ENCODE results near the gene SFTA2.
"Not testable (repeated sequence)": the region's sequence is repeated elsewhere in the genome, so short reads cannot be mapped to it uniquely, and the experiment has no call there.

SFTA2 gene

DNA sequence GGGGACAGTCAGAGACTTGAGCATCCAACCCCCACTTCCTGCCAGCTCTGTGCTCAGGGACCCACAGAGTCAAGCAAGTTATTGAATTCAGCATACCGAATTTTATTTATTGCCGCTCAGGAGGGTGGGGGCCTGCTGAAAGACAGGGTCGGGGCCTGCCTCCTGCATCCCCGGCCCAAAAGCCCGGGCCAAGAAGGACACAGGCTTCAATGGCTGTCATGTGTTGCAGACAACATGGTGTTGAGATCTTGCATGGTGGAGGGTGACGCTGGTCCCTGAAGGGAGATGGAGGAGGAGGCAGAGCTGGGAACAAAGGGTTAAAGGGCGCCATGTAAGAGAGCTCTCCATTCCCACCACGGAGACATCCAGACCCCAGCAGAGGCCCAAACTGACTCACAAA lies 698 bp downstream of the SFTA2 start:
- Histone ChIP-seq H3K27me3 (ENCODE audit: insufficient read depth, poor library complexity, severe bottlenecking) (no peaks in the 10 kb centered on the region), H3K27ac (ENCODE audit: poor library complexity, severe bottlenecking) (no peak overlapping the region), H3K9me3 (ENCODE audit: severe bottlenecking) (peaks cover 6% of the 10 kb centered on the region), H3K4me3 (ENCODE audit: severe bottlenecking) (no peak overlapping the region), H3K36me3 (ENCODE audit: low read depth) (peaks cover 18% of the 10 kb centered on the region), H3K4me1 (ENCODE audit: insufficient read depth, poor library complexity, severe bottlenecking) (peaks cover 21% of the 10 kb centered on the region)
- DNase-seq (ENCODE audit: low spot score) = no peak
- no peak for ATAC-seq (ENCODE audit: low read depth)
- no peak for TF ChIP-seq CTCF (IDR thresholded peaks at IDR 0.05; ENCODE audit: poor library complexity, severe bottlenecking)

DNA sequence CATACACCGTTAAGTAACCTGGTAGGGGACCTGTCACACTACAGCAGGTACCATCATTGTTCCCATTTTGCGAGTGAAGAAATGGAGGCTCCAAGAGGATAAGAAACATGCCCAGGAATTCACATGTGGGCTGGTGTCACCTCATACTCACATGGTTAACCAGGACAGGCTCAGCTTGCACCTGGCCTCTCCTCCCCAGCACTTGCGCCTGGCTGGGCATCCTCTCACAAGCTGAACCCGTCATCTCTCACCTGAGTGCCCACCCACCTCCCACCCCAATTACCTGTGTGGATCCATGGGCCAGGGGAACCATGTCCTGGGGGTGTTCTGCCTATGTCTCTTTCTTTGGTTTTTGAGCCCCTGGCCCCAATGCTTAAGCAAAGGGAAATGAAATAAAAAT lies 1.5 kb downstream of the SFTA2 start:
- DNase-seq (ENCODE audit: low spot score) (no peak), ATAC-seq (ENCODE audit: low read depth) (no peak)
- H3K4me3 ChIP-seq (ENCODE audit: severe bottlenecking) = no peak overlapping the region
- H3K4me1 ChIP-seq (ENCODE audit: insufficient read depth, poor library complexity, severe bottlenecking) = peaks cover 25% of the 10 kb centered on the region
- TF ChIP-seq CTCF (IDR thresholded peaks at IDR 0.05; ENCODE audit: poor library complexity, severe bottlenecking) = no peak
- peaks cover 6% of the 10 kb centered on the region for H3K9me3 ChIP-seq (ENCODE audit: severe bottlenecking)
- H3K36me3 ChIP-seq (ENCODE audit: low read depth) = peaks cover 26% of the 10 kb centered on the region
- no peaks in the 10 kb centered on the region for H3K27me3 ChIP-seq (ENCODE audit: insufficient read depth, poor library complexity, severe bottlenecking)
- no peak overlapping the region for H3K27ac ChIP-seq (ENCODE audit: poor library complexity, severe bottlenecking)

- ATAC-seq (ENCODE audit: low read depth) (no peak), DNase-seq (ENCODE audit: low spot score) (no peak)
- peaks cover 38% of the 10 kb centered on the region for H3K36me3 ChIP-seq (ENCODE audit: low read depth)
- peaks cover 19% of the 10 kb centered on the region for H3K4me1 ChIP-seq (ENCODE audit: insufficient read depth, poor library complexity, severe bottlenecking)
- peaks cover 6% of the 10 kb centered on the region for H3K9me3 ChIP-seq (ENCODE audit: severe bottlenecking)
- no peak overlapping the region for H3K4me3 ChIP-seq (ENCODE audit: severe bottlenecking)
- TF ChIP-seq CTCF (IDR thresholded peaks at IDR 0.05; ENCODE audit: poor library complexity, severe bottlenecking) = no peak
- no peak overlapping the region for H3K27ac ChIP-seq (ENCODE audit: poor library complexity, severe bottlenecking)
- no peaks in the 10 kb centered on the region for H3K27me3 ChIP-seq (ENCODE audit: insufficient read depth, poor library complexity, severe bottlenecking)
These were observed 3.3 kb downstream of the SFTA2 start for GRCh38 chr6:30928677-30929076.

DNA sequence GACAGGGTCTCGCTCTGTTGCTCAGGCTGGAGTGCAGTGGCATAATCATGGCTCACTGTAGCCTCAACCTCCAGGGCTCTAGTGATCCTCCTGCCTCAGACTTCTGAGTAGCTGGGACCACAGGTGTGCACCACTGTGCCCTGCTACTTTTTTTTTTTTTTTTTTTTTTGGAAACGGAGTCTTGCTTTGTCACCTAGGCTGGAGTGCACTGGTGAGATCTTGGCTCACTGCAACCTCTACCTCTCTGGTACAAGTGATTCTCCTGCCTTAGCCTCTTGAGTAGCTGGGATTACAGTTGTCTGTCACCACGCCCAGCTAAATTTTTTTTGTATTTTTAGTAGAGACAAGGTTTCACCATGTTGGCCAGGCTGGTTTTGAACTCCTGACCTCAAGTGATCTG lies 4.9 kb downstream of the SFTA2 start:
- H3K27me3 ChIP-seq (ENCODE audit: insufficient read depth, poor library complexity, severe bottlenecking); DNase-seq (ENCODE audit: low spot score); H3K9me3 ChIP-seq (ENCODE audit: severe bottlenecking); ATAC-seq (ENCODE audit: low read depth); H3K4me3 ChIP-seq (ENCODE audit: severe bottlenecking): not testable (repeated sequence)
- Histone ChIP-seq H3K36me3 (ENCODE audit: low read depth) (peaks cover 48% of the 10 kb centered on the region), H3K4me1 (ENCODE audit: insufficient read depth, poor library complexity, severe bottlenecking) (peaks cover 32% of the 10 kb centered on the region), H3K27ac (ENCODE audit: poor library complexity, severe bottlenecking) (peak overlapping the region; percentile 90)

DNA sequence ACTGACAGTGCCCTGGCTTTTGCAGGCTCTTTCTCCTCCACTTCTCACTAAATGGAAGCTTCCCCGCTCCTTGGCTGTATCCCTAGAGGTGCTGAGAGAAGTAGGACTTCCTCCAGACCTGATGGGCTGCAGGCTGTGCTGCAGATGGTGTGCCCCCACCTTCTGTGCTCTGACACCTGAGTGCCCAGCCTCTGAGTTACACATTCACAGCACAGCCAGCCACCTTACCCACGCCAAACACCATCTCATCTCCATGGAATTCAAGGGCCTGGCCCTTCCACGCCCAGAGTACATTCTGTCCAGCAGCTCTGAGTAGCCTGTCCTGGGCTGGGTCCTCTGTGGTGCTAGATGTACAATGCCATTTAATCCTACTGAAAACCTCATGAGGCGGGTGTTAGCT lies 5.3 kb downstream of the SFTA2 start:
- Histone ChIP-seq H3K4me1 (ENCODE audit: insufficient read depth, poor library complexity, severe bottlenecking) (peaks cover 32% of the 10 kb centered on the region), H3K4me3 (ENCODE audit: severe bottlenecking) (no peak overlapping the region), H3K9me3 (ENCODE audit: severe bottlenecking) (peaks cover 6% of the 10 kb centered on the region), H3K36me3 (ENCODE audit: low read depth) (peaks cover 49% of the 10 kb centered on the region), H3K27ac (ENCODE audit: poor library complexity, severe bottlenecking) (peak overlapping the region; percentile 90), H3K27me3 (ENCODE audit: insufficient read depth, poor library complexity, severe bottlenecking) (no peaks in the 10 kb centered on the region)
- DNase-seq (ENCODE audit: low spot score) (no peak), ATAC-seq (ENCODE audit: low read depth) (peak; percentile 81)
- no peak for TF ChIP-seq CTCF (IDR thresholded peaks at IDR 0.05; ENCODE audit: poor library complexity, severe bottlenecking)

GRCh38 chr6:30924040-30924627 lies 7.8 kb downstream of the SFTA2 start:
- not testable (repeated sequence) for DNase-seq (ENCODE audit: low spot score); ATAC-seq (ENCODE audit: low read depth); H3K27me3 ChIP-seq (ENCODE audit: insufficient read depth, poor library complexity, severe bottlenecking); H3K9me3 ChIP-seq (ENCODE audit: severe bottlenecking); H3K4me3 ChIP-seq (ENCODE audit: severe bottlenecking)
- Histone ChIP-seq H3K27ac (ENCODE audit: poor library complexity, severe bottlenecking) (peak overlapping the region; percentile 90), H3K36me3 (ENCODE audit: low read depth) (peaks cover 59% of the 10 kb centered on the region), H3K4me1 (ENCODE audit: insufficient read depth, poor library complexity, severe bottlenecking) (peaks cover 32% of the 10 kb centered on the region)
